Right lobe of liver (tissue), 6 donors: ENCODE measurements around the gene SHROOM1. TPM values are rescaled to one million over a fixed set of nuclear protein-coding genes. Genes with fewer than 3 reads are reported as not detected.

Source experiments
- ATAC-seq, 4 donors: fragments of 200-7000 bp; cut with Tn5 transposase; one replicate each; pipeline ENCODE4 v1.9.1; 2020; ENCODE audit warnings: mild to moderate bottlenecking in 4 of 4, moderate library complexity in 4 of 4
- DNase-seq, 3 donors: peaks; one replicate each; pipeline ENCODE4 v3.0.0-alpha.2; 2020
- H3K27ac ChIP-seq, 3 donors: fragments of 200-600 bp; one replicate each; pipeline ENCODE4 v1.8.0; 2022
- H3K27me3 ChIP-seq, 2 donors: fragments of 200-600 bp; one replicate each; pipeline ENCODE4 v1.8.0; 2022
- H3K36me3 ChIP-seq, 4 donors: fragments of 200-600 bp; sonication (generic) in 1 of 4; one replicate each; pipeline versions ENCODE4 v1.5.1 to v1.8.0; 2017 to 2022; ENCODE audit warnings: control low read depth in 1 of 4
- H3K4me1 ChIP-seq, 4 donors: fragments of 200-600 bp; sonication (generic) in 1 of 4; one replicate each; pipeline versions ENCODE4 v1.5.1 to v1.8.0; 2017 to 2022; ENCODE audit warnings: control low read depth in 1 of 4
- H3K4me3 ChIP-seq, 3 donors: fragments of 200-600 bp; one replicate each; pipeline ENCODE4 v1.8.0; 2022
- H3K9me3 ChIP-seq, 4 donors: fragments of 200-600 bp; sonication (generic) in 1 of 4; one replicate each; pipeline versions ENCODE4 v1.5.1 to v1.8.0; 2017 to 2022; ENCODE audit warnings: control low read depth in 1 of 4
- CTCF ChIP-seq, 4 donors: fragments of 200-600 bp in 3 of 4; fragments of 450-650 bp in 1 of 4; IDR thresholded peaks; one replicate each; pipeline versions ENCODE4 v1.5.1 to v1.8.0; 2016 to 2022; ENCODE audit warnings: antibody characterized with exemption in 4 of 4, mild to moderate bottlenecking in 2 of 4
- POLR2A ChIP-seq: fragments of 450-650 bp; IDR thresholded peaks from one replicate; pipeline ENCODE4 v1.6.1; 2017; ENCODE audit warnings: antibody characterized with exemption, mild to moderate bottlenecking
- WGBS: methylation state at CpG from one replicate; pipeline ENCODE4 v1.1.6; 2018; ENCODE audit warnings: low coverage, low lambda C conversion rate; ENCODE audit not compliant: insufficient coverage; ENCODE audit errors: missing lambda C conversion rate; 5-methylcytosine and 5-hydroxymethylcytosine counted together
- intact Hi-C, 2 donors: fragments of 100-400 bp; cut with DNase I; formaldehyde crosslinking; loops; one replicate each; pipeline versions ENCODE4 v1.11.2 to v1.14.1; 2022
- total RNA-seq, 6 experiments: library from RNA; depleted of rRNA in 2 of 6; stranded (reverse); fragments of >200 nt in 2 of 6; fragmentation: NEBNext Ultra II Directional in 3 of 6; extraction: Animal tissue kit (Norgen Biotek cat#: 25700) in 3 of 6; gene quantifications; one replicate each; pipeline versions ENCODE4 v1.1.0 to v1.2.4, GENCODE V29; 2016 to 2023
- donor health status: DM: no; HTN: yes; CAD: no.
- donor health status: DM: no; HTN: no; CAD: no.
- donor health status: DM: no; HTN: no; CAD: no.
- donor health status: DM: no; HTN: yes; CAD: no.
- donor health status: DM: no; HTN: yes; CAD: no.

SHROOM1 gene
- total RNA-seq, 6 experiments from 2014 or later, result 29.5 to 96.1 (median 77.4) TPM

GRCh38 chr5:132870801-132871200 is 40.4 kb upstream of the SHROOM1 start:
- TF ChIP-seq POLR2A (peak; percentile 58), CTCF (IDR thresholded peaks at IDR 0.05) (no peak)
- Histone ChIP-seq H3K36me3 (peaks cover 2 to 34% (median 15%) of the 10 kb centered on the region in 4 donors), H3K4me1 (peaks cover 2 to 60% (median 23%) of the 10 kb centered on the region in 4 donors), H3K9me3 (no peaks in the 10 kb centered on the region), H3K4me3 (no peak overlapping the region), H3K27ac (peak overlapping the region; percentile 52 to 96 (median 61)), H3K27me3 (no peaks in the 10 kb centered on the region)
- 12% methylated on average over 2 of the region's 2 CpGs for WGBS
- ATAC-seq (peak in 1 of 4 donors; percentile 1), DNase-seq (peak in 1 of 3 donors; percentile 52)
- intact Hi-C loops, result loop anchor here in 1 of 2 donors (5.0 kb wide), 1 partner anchor 34 kb away; no protein-coding TSS in a partner anchor

- Histone ChIP-seq H3K36me3 (peaks cover 0 to 20% (median 10%) of the 10 kb centered on the region in 4 donors), H3K9me3 (no peaks in the 10 kb centered on the region), H3K27ac (peak overlapping the region in 2 of 3 donors; percentile 18 to 97), H3K4me3 (no peak overlapping the region), H3K27me3 (no peaks in the 10 kb centered on the region), H3K4me1 (peaks cover 2 to 60% (median 25%) of the 10 kb centered on the region in 4 donors)
- DNase-seq (no peak), ATAC-seq (no peak)
- TF ChIP-seq CTCF (IDR thresholded peaks at IDR 0.05) (no peak), POLR2A (no peak)
- WGBS, result 89% methylated on average over 4 of the region's 4 CpGs
- intact Hi-C loops, result loop anchor here in 1 of 2 donors (5.0 kb wide), 1 partner anchor 41 kb away; no protein-coding TSS in a partner anchor
These were observed 38.3 kb upstream of the SHROOM1 start for GRCh38 chr5:132868754-132869153.

GRCh38 chr5:132867046-132867451 is 36.6 kb upstream of the SHROOM1 start:
- intact Hi-C loops, result loop anchor here in 1 of 2 donors (5.0 kb wide), 1 partner anchor 40 kb away; no protein-coding TSS in a partner anchor
- peaks cover 2 to 48% (median 20%) of the 10 kb centered on the region in 4 donors for H3K4me1 ChIP-seq
- H3K36me3 ChIP-seq, result peaks cover 0 to 20% (median 10%) of the 10 kb centered on the region in 4 donors
- ATAC-seq (peak in 1 of 4 donors; percentile 15), DNase-seq (no peak)
- TF ChIP-seq CTCF (IDR thresholded peaks at IDR 0.05) (no peak), POLR2A (no peak)
- H3K9me3 ChIP-seq, result no peaks in the 10 kb centered on the region
- peak overlapping the region; percentile 97 to 99 (median 99) for H3K27ac ChIP-seq
- peak overlapping the region; percentile 60 to 87 (median 76) for H3K4me3 ChIP-seq
- 0% methylated on average over 9 of the region's 13 CpGs for WGBS
- no peaks in the 10 kb centered on the region for H3K27me3 ChIP-seq

GRCh38 chr5:132866342-132867045 is 36.0 kb upstream of the SHROOM1 start, which contains the start of the genes GDF9 and UQCRQ:
Gene GDF9 (minus strand): TSS chr5:132866469. CDS start chr5:132864533, 1,936 bp downstream.
Gene UQCRQ (plus strand): TSS chr5:132866642. CDS start chr5:132866882, 240 bp downstream.
- Histone ChIP-seq H3K27ac (peak within 1 kb of the TSS; percentile 97 to 99 (median 99)), H3K27me3 (no peaks in the 10 kb centered on the region), H3K9me3 (no peaks in the 10 kb centered on the region), H3K4me1 (peaks cover 2 to 43% (median 17%) of the 10 kb centered on the region in 4 donors), H3K4me3 (peak within 1 kb of the TSS; percentile 60 to 87 (median 76)), H3K36me3 (peaks cover 0 to 20% (median 10%) of the 10 kb centered on the region in 4 donors)
- WGBS, result 0% methylated on average over 14 of the region's 55 CpGs
- intact Hi-C loops, result loop anchor here in 1 of 2 donors (5.0 kb wide), 1 partner anchor 39 kb away; no protein-coding TSS in a partner anchor
- DNase-seq (peak; percentile 96 to 99 (median 98)), ATAC-seq (peak; percentile 95 to 100 (median 97))
- TF ChIP-seq CTCF (IDR thresholded peaks at IDR 0.05) (peak; percentile 20 to 46 (median 34)), POLR2A (peak; percentile 99)
